Suppressor macrophage treated with lipopolysaccharide for 1 hour (primary cell): ENCODE results near the gene LRMDA.
"Not testable (repeated sequence)": the region's sequence is repeated elsewhere in the genome, so short reads cannot be mapped to it uniquely, and the experiment has no call there.

ENCODE experiments used
- DNase-seq, 3 donors: peaks; one replicate each; pipeline ENCODE4 v3.0.0-alpha.2; 2020 to 2022

LRMDA gene

DNA sequence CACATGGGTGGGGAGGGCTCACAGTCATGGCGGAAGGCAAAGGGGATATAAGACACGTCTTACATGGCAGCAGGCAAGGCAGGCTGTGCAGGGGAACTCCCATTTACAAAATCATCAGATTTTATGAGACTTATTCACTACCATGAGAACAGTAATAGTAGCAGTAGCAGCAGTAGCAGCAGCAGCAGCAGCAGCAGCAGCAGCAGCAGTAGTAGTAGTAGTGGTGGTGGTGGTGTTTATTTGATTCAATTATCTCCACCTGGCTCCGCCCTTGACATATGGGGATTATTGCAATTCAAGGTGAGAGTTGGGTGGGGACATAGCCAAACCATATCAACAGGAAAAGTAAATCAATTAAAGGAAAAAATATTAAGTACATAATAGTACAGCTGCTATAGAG lies 184.7 kb downstream of the LRMDA start:
- no peak for DNase-seq

DNA sequence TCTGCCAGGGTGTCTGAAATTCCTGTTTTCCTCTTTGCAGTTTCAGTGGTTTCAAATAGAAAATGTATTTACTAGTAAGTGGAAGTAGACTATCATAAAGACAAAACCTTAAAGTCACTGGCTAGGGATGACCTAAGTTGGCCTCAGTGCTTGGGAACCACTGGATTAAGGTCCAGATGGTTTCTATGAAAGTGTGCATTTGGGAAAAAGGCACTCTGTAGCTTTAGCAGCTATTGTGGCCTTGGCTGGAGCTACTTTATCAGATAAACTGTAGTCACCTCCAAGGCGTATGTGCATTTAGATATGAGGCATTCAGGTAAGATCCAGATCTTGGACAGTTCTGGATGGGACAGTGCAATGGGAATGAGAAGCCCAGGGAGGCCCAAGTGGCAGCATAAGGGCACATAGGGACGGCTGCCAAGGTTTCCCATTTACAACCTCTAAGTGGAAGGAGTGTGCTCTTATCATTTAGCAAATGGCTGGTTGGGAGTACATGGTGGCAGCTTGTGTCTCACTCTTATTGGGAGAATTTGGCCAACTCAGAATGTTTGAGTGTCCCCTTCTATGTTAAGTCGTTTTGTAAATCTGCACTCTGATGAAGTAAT lies 185.6 kb downstream of the LRMDA start:
- DNase-seq, result no peak

DNA sequence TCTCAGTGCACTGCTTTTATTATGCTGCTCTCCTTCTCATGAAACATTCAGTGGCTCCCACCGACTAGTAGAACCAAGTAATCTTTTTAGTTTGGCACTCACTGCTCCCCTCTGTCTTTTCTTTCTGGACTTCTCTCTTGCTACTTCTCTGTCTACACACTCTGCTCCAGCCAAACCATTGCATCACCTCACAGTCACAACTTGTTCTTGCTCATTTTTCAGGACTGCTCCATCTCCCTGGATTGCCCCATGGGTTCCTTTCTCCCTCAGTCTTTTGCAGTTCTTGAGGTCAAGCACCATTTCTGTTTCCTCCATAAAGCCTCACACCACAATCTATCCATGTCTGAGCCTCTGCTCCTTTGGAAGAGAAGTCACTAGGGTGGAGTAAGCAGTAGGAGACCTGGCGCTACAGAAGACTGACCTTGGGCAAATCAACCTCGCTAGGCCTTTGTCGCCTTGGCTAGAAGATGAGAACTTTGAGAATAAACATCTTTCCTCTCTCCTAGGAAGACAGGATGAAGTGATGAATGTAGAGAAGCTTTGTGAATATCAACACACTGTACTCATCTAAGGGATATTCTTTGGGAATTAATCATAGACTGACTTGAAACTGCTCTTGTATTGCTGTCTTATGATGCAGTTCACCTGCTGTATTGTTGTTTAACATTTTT lies 186.2 kb downstream of the LRMDA start:
- DNase-seq, result peak; percentile 51 to 64 (median 55)

DNA sequence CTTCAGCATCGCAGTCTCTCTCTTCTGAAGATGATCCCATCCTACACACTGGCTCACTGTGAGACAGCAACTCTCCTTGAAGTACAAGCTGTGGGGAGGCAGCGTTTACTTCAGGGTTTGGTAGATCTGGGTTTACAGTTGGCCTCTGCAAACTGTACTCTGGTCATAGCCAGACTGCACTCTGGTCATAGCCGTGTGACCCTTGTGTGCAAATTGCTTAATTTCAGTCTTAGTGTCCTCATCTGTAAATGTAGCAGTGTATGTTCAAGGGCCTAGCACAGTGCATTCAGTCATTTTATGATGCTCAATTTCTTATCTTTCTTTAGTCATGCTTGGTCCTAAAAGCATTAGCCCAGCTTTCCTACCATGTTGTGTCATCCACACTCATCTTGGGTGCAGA lies 188.2 kb downstream of the LRMDA start:
- no peak for DNase-seq

DNA sequence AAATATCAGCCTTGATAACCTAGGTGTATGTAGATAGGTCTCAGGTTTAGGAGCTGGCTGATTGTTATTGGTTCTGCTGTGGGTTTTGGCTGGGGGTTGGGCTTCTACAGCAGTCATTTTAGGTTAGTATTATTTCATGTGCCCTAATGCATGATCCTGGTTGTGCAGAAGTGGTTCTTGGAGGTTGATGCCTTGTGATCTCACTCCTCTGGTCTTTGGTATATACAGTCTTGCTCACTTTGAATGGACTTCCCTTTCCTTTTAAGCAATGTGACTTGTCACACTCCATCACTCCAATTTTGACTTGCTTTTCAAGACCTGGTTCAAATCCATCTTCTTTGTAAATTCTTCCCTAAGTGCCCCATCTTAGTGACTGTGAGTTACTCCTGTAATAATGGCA lies 188.9 kb downstream of the LRMDA start:
- DNase-seq, result peak; percentile 37 to 51 (median 46)

DNA sequence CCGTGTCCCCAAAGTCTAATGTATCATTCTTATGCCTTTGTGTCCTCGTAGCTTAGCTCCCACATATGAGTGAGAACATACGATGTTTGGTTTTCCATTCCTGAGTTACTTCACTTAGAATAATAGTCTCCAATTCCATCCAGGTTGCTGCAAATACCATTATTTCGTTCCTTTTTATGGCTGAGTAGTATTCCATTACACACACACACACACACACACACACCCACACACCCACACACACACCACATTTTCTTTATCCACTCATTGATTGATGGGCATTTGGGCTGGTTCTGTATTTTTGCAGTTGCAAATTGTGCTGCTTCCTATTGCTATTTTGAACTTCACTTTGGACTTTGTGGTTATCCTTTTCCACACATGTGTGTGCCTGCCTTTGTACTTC lies 189.6 kb downstream of the LRMDA start:
- not testable (repeated sequence) for DNase-seq

DNA sequence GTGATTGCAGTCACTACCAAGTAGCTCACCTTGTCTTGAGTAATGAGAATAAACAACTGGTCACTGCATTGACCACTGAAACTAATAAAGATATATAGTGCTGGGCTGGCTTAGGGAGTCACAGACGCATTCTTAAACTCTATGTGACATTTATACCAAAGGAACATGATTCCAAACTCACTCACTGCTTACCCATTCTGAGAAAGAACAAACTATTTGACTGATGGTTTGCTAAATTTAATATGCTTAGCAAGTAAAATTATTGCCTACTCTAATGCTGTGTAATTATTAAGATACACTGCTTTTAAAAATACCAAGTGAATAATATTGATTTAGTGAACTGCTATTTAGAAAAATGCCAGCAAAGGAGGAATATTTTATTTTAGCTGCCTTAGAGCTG lies 191.1 kb downstream of the LRMDA start:
- no peak for DNase-seq

DNA sequence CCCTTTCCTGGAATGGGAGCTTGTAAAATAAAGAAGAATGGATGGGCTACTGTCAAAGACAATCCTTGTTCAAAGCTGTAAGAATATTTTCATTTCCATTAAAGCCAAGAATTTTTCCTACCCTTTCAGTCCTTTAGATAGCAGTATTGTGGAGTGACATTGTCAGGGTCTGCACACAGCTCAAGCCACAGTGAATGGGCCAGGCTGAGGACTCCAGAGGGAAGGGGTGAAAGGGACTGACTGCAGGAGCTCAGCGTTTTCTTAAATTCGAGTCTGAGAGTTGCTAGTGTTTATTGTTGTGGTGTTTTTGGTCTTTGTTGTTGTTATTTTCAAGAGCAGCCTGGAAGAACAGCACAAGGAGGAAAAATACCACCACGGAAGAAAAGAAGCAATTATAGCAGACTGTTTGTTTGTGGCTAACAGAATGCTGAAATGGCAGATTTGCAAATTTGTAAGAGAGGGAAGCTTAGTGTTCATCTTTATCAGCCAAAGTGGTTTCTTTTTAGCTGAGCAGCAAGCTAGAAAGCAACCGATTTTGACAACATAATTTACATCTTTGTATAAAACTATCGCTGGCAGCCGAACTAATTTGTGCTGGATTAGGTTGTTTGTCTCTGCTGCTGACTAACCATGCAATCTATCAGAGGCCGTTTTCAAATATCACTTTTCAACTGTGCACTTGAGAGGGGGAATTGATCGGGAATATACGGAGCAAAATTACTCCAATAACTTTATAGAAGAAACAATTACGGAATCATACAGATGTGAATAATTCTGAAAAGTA lies 192.1 kb downstream of the LRMDA start:
- no peak for DNase-seq

DNA sequence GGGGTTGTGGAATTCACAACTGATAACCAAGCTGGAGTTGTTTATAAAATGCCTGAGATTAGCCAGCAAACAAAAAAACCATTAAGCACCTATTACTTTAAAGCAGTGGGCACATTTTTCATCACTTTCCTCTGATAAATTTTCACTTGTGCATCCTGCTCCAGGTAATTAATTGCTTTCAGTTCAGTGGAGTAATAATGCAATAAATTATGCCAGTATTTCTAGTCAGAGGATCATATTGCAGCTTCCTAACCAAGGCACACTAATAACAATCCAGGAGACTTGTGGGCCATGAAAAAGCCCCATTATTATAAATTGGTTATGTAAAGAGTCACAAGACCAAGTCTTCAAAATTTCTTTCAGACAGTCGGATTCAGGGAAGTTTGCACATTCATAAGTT lies 193.2 kb downstream of the LRMDA start:
- DNase-seq, result no peak

DNA sequence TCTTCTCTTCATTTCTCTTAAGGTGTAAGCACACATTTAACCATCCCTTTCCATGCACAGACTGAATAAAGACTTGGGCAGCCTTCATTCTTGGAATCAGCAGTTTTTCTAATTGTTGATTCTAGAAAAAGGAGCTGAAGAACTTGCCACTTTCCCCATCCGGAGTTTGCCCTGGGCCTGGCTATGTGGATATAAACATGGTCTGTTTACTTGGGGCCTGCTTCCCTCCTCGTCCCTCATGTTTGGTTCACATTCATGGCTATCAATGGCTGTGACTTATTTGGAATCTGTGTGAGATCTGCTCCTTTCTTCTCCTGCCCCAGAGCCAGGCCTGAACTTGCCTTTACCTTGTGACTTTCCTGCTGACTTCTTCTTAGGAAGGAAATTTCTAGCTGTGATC lies 199.3 kb downstream of the LRMDA start:
- DNase-seq, result no peak

DNA sequence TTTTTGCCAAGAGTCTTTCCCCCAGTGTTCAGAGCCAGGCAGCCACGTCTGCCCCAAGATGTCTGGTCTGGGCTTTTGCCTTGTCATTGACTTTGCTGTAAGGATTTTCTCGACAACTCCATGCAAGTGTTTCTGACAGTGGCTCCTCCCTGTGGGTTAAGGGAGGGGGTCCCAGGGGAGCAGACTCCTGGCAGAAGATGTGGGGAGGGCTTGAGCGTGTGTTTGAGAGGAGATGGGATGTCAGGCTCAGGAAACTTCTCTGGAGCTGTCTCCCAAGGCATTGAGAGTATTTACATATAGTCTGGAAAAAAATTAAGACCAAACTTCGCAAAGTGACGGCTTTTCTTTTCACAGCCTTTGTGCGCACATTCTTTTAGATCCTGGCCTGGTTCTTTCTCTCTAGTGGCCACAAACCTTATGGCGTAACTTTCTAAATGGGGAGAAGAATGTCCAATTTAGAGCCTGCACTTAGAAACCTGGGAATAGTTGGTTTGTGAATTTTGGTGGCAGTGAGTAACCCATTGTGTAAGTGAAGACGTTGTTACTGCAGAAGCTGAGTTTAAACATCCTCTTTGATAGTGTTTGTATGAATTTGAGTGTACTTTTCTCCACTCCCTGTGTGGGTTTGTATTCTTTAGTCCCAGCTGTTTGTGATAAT lies 201.5 kb downstream of the LRMDA start:
- DNase-seq, result no peak

DNA sequence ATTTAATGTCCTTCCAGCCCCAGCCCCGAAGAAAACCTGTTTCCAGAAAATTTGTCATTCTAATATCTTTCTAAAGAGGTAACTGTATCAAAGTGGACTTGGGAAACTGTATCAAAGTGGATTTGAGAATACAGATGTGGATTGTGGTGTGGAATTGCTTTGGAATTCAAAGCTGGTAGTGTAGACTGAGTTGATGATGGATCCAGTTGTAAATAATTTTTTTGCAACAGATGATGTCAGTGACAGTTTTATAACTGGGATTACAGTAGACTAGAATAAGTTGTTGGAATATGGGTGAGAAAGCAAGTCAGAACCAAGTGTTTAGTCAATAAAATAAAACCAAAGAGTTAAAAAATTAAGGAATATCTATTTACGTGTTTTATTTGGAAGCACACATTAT lies 202.1 kb downstream of the LRMDA start:
- no peak for DNase-seq

DNA sequence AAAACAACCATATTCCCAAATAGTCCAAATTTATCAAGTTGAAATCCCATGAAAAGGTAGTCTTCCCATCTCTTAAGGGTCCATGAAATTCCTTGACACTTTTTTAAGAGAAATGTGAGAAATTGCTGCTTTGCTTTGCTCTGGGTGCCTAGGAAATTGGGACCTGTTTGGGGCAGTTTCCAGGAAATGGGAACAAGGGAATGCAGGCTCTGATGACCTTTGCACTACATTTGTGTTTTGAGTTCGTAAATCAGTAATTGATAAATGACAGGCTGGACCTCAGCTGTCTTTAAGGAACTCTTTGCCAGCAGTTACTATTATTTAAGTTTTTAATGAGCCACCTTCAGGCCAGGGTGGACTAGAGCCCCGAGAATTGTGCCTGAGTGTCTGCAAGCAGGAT lies 203.5 kb downstream of the LRMDA start:
- no peak for DNase-seq

DNA sequence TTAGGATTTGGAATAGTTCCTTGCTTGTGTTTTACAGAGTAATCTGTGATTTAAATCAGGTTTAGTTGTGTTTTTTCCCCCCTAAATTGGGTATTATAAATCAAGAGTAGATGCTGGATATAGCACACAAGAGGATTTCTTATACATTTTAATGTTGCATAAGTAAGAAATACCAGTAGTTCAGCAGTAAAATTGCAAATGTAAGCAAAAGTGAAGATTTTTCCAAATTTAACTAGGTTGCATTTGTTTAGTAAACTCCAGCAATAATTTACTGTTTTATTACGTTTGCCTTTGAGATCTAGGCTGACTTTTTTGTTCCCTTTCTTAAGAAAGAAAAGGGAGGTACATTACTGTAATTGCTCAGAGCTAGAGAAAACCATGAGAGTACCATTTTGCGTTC lies 207.3 kb downstream of the LRMDA start:
- no peak for DNase-seq

DNA sequence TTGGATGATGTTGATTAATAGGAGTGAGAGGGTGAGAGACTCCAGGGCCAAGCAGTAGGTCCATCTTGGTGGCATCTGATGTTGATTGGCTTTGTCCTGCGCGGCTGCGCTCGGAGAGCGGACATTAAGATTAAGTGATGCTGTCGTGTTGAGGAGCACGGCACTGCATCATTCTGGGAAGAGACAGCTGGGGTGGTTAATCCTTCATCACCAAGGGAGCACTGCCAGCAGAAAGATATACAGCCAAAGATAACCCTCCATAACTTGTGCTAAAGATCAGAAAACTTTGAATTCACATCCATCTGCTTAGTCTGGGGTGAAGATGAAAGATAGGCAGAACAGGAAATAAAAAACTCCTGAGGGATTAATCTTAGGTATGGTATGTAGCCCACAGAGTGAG lies 208.3 kb downstream of the LRMDA start:
- DNase-seq, result no peak

DNA sequence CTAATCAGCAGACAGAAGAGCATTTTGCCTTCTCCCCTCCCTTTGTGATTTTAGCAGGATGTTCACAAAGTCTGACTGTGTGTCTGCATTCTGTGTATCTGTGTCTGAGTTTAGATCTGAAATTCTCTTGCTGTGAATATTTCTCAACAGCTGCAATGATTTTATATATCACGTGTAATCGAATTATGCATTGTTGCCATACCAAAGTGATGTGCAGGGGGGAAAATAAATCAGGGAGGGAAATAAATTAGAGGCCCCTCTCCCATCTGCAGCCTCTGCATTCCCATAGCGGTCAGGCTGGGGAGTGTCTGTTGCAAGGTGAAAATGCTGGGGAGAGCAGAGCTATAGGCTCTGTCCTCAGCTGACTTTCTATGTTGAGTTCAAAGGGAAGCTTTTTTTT lies 209.0 kb downstream of the LRMDA start:
- DNase-seq, result no peak

DNA sequence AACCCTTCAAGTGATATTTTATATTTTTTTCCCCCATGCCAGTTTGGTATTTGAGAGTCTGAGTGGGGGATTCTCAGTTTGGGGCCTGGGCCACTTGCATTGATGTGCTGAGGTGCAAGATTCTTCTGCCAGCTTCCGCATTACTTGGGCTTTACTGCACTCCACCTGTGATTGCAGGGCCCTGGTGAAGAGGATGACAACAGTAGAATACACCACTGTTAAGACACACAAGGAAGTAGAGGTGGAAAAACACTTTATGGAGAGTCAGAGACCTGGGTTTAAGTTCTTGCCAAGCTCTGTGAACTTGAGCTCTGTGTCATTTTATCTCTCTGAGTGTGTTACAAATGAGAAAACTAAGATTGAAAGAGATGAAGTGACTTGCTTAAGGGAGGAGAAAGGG lies 209.4 kb downstream of the LRMDA start:
- no peak for DNase-seq

DNA sequence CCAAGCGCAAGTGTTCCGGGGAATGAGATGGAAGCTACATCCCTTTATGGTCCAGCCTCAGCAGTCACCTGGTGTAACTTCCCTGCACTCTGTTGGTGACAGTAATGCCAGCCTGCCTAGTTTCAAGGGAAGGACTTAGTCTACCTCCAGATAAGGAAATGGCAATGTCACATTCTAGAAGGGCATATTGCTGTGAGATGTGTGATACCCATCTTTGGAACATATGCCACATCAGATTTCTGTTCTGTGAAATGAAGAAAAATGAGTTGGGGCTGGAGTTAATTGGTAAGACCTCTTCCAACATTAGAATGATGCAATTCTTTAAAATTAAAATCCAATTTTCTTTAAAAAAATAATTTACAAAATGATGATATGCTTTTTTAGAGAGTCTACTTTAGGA lies 212.0 kb downstream of the LRMDA start:
- DNase-seq, result no peak

DNA sequence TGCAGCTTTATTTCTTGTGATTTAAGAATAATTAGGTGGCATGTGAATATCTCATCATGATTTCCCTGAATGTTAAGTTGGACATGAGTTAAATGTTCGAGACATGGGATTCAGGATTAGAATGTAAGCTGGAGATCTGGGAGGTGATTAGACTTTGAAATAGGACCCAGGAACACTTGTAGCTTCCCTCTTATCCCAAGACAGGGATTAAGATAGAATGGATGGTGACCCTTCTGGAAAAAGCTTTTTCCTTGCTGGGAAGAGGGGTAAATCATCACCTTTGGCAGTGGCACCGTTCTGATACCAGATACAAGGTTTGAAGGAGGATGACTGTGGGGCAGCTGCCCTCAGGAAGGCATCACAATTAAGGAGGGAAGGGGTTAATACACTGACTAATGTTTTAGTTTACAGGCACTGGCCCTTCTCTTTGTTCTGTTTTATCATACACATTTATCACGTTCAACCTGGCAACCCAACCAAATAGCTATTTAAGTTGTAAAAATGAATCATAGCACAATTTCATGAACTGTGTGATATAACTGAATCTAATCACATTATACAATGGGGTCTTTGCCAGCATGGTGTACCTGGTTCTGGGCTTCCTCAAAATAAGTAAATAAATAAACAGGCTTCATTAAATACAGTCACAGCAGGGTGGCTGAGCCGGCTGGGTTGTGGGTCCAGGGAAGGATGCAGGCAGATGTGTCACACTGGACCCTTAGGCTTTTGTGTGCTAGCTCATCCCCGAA lies 212.7 kb downstream of the LRMDA start:
- DNase-seq, result no peak

DNA sequence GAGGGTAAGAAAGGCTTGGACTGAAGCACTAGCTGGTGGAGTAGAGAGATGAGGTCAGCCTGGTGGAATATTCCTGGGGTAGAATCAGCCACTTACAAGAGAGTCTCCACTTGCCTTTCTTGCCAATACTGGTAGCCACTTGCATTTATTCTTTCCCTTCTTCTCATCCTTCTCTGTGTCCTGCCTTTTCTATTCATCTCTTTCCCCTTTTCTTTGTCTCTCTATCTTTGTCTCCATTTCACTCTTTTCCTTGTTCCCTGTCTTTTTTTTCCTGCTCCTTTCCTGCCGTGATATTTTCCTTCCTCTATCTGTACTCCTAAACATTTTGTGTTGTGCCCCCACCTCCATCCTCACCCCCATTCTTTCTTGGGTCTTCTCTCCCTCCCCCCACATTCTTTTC lies 214.3 kb downstream of the LRMDA start:
- DNase-seq, result no peak

DNA sequence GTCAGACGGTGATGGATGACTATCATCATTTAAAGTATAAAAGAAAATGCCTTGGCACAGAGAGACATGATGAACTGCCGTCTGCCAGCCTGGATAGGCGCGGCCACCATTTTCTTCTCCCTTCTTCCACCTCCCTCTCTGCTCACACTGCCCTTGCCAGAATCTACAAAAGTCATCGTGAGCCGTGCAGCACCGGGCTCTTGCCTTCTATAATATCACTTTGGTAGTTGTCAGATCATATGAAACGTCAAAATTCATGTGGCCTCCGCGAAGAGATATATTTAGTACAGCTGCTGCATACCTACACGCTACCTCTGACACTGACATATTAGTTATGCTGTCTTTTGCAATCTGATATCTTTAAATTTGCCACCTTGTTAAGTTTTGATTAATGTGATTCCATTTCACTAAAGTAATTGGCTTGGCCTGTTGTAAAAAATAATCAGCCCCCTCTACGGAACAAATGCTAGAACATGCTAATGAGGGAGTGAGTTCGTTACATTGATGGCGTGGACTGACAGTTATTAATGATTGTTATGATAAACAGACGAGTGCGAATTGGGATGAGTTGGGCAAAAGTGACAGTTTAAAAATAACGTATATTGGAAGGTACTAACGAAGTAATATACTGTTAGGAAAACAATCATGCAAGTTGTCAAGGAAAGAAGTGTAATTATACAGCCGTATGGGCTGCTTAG lies 214.9 kb downstream of the LRMDA start:
- DNase-seq, result no peak

DNA sequence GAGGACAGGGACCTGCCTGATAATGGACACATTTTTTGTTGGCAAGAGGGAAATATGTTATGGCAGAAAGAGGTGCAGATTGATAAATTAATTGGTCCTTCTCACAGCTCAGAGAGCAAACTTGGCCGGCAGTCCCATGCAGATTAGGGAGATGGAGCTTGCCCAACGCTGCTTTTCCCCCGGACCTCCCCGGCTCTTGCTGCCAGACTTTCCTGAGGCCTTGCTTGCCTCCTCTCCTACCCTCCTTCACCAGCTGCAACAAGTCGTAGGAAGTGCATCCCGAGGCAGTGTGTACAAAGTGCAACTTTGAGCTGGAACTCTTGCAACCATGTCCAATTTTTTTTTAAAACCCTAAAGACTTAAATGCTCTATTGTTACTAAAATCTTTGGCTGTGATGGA lies 215.5 kb downstream of the LRMDA start:
- no peak for DNase-seq
